ENCODE data around the gene TRDN. TPM values are rescaled to one million over a fixed set of nuclear protein-coding genes. Genes with fewer than 3 reads are reported as not detected.
"Not testable (repeated sequence)": the region's sequence is repeated elsewhere in the genome, so short reads cannot be mapped to it uniquely, and the experiment has no call there.

TRDN gene
- total RNA-seq, 1 donor from 2014 or later: 0.12 TPM

DNA sequence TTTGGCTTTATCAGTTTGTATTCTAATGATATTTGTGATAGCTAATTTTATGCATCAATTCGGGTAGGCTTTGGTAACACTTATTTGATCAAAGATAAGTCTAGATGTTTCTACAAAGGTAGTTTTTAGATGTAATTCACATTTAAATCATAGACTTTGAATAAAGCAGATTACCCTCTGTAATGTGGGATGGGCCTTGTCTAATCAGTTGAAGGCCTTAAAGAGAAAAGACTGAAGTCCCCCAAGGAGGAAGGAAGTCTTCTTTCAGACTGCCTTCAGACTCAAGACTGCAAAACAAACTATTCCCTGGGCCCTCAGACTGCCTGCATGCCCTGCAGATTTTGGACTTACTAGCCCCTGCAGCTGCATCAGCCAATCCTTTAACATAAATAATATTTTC lies 178.5 kb downstream of the TRDN start:
- peaks cover 8% of the 10 kb centered on the region for H3K9me3 Mint-ChIP-seq (ENCODE audit: low read depth)
- H3K4me1 Mint-ChIP-seq (ENCODE audit: low read depth): peaks cover 2% of the 10 kb centered on the region
- no peak overlapping the region for H3K27ac Mint-ChIP-seq
- H3K27me3 Mint-ChIP-seq: no peaks in the 10 kb centered on the region
- H3K4me3 Mint-ChIP-seq (ENCODE audit: low read depth): no peak overlapping the region
- TF ChIP-seq, protein P1, sequence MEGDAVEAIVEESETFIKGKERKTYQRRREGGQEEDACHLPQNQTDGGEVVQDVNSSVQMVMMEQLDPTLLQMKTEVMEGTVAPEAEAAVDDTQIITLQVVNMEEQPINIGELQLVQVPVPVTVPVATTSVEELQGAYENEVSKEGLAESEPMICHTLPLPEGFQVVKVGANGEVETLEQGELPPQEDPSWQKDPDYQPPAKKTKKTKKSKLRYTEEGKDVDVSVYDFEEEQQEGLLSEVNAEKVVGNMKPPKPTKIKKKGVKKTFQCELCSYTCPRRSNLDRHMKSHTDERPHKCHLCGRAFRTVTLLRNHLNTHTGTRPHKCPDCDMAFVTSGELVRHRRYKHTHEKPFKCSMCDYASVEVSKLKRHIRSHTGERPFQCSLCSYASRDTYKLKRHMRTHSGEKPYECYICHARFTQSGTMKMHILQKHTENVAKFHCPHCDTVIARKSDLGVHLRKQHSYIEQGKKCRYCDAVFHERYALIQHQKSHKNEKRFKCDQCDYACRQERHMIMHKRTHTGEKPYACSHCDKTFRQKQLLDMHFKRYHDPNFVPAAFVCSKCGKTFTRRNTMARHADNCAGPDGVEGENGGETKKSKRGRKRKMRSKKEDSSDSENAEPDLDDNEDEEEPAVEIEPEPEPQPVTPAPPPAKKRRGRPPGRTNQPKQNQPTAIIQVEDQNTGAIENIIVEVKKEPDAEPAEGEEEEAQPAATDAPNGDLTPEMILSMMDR (IDR thresholded peaks at IDR 0.05; ENCODE audit: unreplicated experiment): no peak
- no peak for DNase-seq (ENCODE audit: low spot score, unreplicated experiment)
- no peaks in the 10 kb centered on the region for H3K36me3 Mint-ChIP-seq (ENCODE audit: insufficient read depth)

DNA sequence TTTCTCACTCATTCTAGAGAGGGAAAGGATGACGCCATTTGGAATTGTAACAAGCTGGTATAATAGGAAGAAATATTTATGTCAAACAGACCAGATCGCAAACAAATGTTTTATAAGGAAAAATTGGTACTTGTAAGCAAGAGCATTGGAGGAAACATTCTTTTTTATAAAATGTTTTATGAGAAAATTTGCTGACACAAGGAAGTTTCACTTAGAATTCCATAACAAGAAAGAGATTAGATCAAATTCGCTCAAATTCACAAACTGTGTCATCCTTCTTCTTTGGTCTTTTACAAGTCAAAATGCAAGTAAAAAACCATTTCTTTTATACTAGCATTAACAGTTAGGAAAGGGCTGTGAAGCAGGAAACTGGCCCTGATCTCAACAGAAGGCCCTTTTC lies 179.9 kb downstream of the TRDN start:
- Mint-ChIP-seq H3K4me1 (ENCODE audit: low read depth) (no peaks in the 10 kb centered on the region), H3K4me3 (ENCODE audit: low read depth) (no peak overlapping the region), H3K27ac (no peak overlapping the region), H3K9me3 (ENCODE audit: low read depth) (peaks cover 22% of the 10 kb centered on the region), H3K27me3 (no peaks in the 10 kb centered on the region), H3K36me3 (ENCODE audit: insufficient read depth) (peaks cover 3% of the 10 kb centered on the region)
- DNase-seq (ENCODE audit: low spot score, unreplicated experiment): no peak
- TF ChIP-seq, protein P1 (IDR thresholded peaks at IDR 0.05; ENCODE audit: unreplicated experiment): no peak

DNA sequence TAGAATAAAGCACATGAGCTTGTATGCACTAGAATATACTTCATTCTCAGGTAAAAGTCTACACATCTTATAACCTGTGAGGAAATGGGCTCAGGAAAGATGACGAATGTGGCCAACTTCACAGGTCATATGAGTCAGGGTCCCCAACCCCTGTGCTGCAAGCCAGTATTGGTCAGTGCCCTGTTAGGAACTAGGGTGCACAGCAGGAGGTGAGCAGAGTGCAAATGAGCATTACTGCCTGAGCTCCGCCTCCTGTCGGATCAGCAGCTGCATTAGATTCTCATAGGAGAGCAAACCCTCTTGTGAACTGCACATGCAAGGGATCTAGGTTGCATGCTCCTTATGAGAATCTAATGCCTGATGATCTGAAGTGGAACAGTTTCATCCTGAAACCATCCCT lies 182.3 kb downstream of the TRDN start:
- TF ChIP-seq, protein P1 (IDR thresholded peaks at IDR 0.05; ENCODE audit: unreplicated experiment): no peak
- peaks cover 22% of the 10 kb centered on the region for H3K9me3 Mint-ChIP-seq (ENCODE audit: low read depth)
- DNase-seq (ENCODE audit: low spot score, unreplicated experiment): no peak
- no peaks in the 10 kb centered on the region for H3K4me1 Mint-ChIP-seq (ENCODE audit: low read depth)
- no peaks in the 10 kb centered on the region for H3K27me3 Mint-ChIP-seq
- H3K27ac Mint-ChIP-seq: no peak overlapping the region
- H3K36me3 Mint-ChIP-seq (ENCODE audit: insufficient read depth): peaks cover 3% of the 10 kb centered on the region
- H3K4me3 Mint-ChIP-seq (ENCODE audit: low read depth): no peak overlapping the region

DNA sequence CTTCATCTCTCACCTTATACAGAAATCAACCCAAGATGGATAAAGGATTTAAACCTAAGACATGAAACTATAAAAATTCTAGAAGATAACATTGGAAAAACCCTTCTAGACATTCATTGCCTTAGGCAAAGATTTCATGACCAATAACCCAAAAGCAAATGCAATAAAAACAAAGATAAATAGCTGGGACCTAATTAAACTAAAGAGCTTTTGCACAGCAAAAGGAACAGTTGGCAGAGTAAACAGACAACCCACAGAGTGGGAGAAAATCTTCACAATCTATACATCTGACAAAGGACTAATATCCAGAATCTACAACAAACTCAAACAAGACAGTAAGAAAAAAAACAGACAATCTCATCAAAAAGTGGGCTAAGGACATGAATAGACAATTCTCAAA lies 183.7 kb downstream of the TRDN start:
- not testable (repeated sequence) for H3K4me1 Mint-ChIP-seq (ENCODE audit: low read depth); H3K27me3 Mint-ChIP-seq; H3K27ac Mint-ChIP-seq; DNase-seq (ENCODE audit: low spot score, unreplicated experiment); H3K4me3 Mint-ChIP-seq (ENCODE audit: low read depth); H3K36me3 Mint-ChIP-seq (ENCODE audit: insufficient read depth)
- peaks cover 22% of the 10 kb centered on the region for H3K9me3 Mint-ChIP-seq (ENCODE audit: low read depth)

DNA sequence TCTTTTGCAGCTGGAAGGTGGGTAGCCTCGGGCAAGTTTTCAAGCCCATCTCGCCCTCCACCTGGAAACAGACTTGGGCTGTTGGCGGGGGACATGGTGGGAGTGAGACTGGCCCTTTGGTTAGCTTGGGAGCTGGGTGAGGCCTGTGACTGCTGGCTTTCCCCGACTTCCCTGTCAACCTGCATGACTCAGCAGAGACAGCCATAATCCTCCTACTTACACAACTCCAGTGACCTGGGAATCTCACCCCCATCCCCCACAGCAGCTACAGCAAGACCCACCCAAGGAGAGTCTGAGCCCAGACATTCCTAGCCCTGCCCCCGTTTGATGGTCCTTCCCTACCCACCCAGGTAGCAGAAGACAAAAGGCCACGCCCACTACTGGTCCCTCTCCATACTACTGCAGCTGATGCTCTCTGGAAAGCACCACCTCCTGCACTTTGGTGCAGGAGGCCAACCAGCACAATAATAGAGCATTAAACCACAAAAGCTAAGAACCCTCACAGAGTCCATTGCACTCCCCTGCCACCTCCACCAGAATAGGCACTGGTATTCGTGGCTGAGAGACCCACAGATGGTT lies 188.4 kb downstream of the TRDN start:
- no peak for DNase-seq (ENCODE audit: low spot score, unreplicated experiment)
- Mint-ChIP-seq H3K27ac (no peak overlapping the region), H3K9me3 (ENCODE audit: low read depth) (peaks cover 16% of the 10 kb centered on the region), H3K4me1 (ENCODE audit: low read depth) (no peaks in the 10 kb centered on the region), H3K36me3 (ENCODE audit: insufficient read depth) (peaks cover 3% of the 10 kb centered on the region), H3K27me3 (no peaks in the 10 kb centered on the region), H3K4me3 (ENCODE audit: low read depth) (no peak overlapping the region)
- TF ChIP-seq, protein P1 (IDR thresholded peaks at IDR 0.05; ENCODE audit: unreplicated experiment): no peak

DNA sequence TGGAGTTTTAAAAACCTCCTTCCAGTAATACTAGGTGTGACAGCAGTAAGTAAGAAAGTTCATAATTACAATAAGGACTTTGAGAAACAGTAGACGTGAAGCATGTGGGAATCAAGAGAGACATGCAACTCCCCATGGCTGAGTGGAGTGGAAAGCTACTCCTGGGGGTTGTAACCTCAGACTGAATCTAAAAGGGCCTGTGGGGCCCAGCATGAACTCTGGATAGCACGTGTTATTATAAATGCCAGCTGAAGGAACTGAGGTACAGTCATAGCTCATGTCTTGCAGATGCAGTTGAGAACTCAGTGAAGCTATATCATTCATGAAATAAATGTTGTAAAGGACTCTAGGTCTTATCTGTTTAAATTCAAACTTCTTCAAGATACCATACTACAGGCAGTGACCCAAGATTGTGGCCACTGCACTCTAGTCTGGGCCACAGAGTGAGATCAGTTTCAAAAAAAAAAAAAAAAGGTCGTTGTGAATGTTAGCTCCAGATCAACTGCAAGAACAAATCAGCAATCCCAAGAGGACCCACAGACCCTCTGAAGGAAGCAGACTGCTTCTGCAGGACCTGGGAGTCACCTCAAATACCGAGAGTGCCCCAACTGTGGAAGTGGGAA lies 189.3 kb downstream of the TRDN start:
- no peaks in the 10 kb centered on the region for H3K27me3 Mint-ChIP-seq
- H3K9me3 Mint-ChIP-seq (ENCODE audit: low read depth): peaks cover 9% of the 10 kb centered on the region
- H3K36me3 Mint-ChIP-seq (ENCODE audit: insufficient read depth): peaks cover 3% of the 10 kb centered on the region
- no peak overlapping the region for H3K27ac Mint-ChIP-seq
- no peaks in the 10 kb centered on the region for H3K4me1 Mint-ChIP-seq (ENCODE audit: low read depth)
- TF ChIP-seq, protein P1 (IDR thresholded peaks at IDR 0.05; ENCODE audit: unreplicated experiment): no peak
- no peak for DNase-seq (ENCODE audit: low spot score, unreplicated experiment)
- H3K4me3 Mint-ChIP-seq (ENCODE audit: low read depth): no peak overlapping the region
